DMS79 treated with DMSO at 0.1 percent for 48 hours (cell line): ENCODE results near the gene ACTN4.
"Not testable (repeated sequence)": the region's sequence is repeated elsewhere in the genome, so short reads cannot be mapped to it uniquely, and the experiment has no call there.

Experiments used
- DNase-seq: peaks from one replicate; lab custom pipeline; 2025; lab: John Stamatoyannopoulos, UW

ACTN4 gene

DNA sequence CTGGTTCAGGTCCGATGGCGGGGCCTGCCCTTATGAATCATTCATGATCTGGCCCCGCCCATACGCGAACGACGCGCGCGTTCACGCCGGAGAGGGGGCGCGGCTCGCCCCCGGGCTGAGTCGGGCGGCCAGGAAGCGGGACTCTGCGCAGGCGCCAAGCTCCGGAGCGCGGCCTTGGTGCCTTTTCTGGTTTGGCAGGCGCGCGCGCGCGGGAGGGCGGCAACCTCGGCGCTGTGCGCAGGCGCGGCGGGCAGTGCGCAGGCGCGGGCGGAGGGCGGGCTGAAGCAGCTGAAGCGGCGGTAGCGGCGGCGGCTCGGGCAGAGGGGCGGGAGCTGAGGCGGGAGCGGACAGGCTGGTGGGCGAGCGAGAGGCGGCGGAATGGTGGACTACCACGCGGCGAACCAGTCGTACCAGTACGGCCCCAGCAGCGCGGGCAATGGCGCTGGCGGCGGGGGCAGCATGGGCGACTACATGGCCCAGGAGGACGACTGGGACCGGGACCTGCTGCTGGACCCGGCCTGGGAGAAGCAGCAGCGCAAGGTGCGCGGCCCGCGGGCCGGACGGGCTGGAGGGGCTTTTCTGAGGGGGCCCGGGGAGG, at the start of gene ACTN4:
Gene ACTN4 (plus strand): TSS at position 282 of the 598 bp plus-strand sequence. CDS start 97 bp downstream, at position 379.
- peak; percentile 94 for DNase-seq

DNA sequence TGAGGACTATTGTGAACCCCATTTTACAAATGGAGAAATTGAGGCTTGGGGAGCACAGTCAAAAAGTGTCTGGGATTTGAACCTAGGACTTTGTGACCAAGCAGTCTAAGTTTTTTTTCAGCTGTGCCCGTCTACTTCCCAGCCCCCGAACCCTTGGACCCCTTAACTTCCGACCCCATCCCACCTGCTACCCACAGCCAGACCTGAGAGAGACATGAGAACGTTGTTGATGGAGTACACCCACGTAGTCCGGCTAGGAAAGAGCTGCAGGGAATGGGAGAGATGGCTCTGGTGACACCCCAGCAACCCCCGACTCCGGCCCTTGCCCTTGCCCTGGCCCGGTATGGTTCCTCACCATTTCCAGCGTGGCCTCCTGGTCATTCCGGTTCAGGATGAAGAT, 47.7 kb upstream of the ACTN4 start:
- no peak for DNase-seq

DNA sequence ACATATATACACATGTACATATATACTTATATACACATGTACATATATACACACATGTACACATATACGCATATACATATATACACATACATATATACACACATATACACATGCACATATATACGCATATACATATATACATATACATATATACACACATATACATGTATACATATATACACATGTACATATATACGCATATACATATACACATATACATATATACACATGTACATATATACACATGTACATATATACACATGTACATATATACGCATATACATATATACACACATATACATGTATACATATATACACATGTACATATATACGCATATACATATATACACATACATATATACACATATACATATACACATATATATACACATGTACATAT, 44.6 kb upstream of the ACTN4 start:
- DNase-seq, result not testable (repeated sequence)

DNA sequence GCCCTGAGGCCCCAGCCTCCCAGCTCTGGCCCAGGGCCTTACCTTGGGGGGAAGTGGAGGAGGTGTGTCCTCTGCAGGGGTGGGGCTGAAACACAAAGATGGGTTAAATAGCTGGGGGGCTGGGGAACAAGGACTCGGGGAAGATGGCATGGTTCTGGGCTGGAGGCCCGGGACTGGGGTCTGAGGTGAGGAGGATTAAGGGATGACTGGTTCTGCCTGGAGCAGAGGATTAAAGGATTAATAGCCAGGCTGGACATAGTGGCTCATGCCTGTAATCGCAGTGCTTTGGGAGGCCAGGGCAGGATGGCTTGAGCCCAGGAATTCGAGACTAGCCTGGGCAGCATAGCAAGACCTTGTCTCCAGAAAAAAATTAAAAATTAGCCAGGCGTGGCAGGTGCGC, 41.3 kb upstream of the ACTN4 start:
- DNase-seq, result no peak

- no peak for DNase-seq
Observed at GRCh38 chr19:38614289-38614688, 33.2 kb upstream of the ACTN4 start.

GRCh38 chr19:38615007-38615581, 32.4 kb upstream of the ACTN4 start:
- DNase-seq, result no peak

DNA sequence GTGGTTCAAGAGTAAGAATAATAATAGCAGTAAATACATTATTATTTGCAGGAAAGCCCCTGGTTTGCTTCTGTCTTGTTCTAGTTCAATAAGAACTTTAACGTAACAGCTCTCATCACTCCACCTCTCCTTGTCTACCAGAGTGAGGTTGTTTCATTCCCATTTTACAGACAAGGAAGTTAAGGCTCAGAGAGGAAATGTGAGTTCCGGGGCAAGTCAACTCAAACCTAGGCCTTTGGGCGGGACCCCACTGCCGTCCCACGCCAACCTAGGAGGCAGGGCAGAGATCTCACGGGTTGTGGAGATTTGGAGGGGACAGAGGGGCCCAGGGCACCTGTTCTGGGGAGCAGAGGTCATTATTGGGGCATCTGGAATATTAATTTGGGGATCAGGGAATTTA, 31.2 kb upstream of the ACTN4 start:
- DNase-seq, result no peak

DNA sequence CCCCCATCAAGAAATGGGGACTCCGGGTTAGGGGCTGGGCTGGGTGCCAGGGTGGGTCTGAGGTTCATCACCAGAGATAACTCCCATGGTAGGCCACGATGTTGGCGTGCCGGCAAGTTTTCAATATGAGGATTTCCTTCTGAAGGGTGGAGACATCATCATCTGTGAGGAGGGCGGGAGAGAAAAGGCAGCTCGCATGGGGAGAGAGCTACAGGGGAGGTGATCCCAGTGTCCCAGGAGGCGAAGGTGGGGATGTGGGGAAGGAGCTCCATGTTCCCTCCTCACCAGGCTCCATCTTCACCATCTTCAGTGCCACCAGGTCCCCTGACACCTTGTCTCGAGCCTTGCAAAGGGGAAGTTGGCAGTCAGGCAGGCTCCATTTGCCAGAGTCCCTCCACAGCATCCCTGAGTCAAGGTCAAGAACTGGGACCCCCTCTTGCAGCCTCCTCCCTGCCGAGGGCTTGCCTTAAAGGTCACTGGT, 30.1 kb upstream of the ACTN4 start:
- no peak for DNase-seq

- peak; percentile 29 for DNase-seq
Observed at GRCh38 chr19:38617764-38618589, 29.5 kb upstream of the ACTN4 start, which contains the start of gene MAP4K1. Gene MAP4K1 (minus strand): TSS chr19:38617953. CDS start chr19:38617895, 58 bp downstream.

GRCh38 chr19:38618590-38619360, 28.7 kb upstream of the ACTN4 start, which contains the start of gene EIF3K:
Gene EIF3K (plus strand): TSS chr19:38619188. CDS start chr19:38619269, 81 bp downstream.
- peak; percentile 97 for DNase-seq

DNA sequence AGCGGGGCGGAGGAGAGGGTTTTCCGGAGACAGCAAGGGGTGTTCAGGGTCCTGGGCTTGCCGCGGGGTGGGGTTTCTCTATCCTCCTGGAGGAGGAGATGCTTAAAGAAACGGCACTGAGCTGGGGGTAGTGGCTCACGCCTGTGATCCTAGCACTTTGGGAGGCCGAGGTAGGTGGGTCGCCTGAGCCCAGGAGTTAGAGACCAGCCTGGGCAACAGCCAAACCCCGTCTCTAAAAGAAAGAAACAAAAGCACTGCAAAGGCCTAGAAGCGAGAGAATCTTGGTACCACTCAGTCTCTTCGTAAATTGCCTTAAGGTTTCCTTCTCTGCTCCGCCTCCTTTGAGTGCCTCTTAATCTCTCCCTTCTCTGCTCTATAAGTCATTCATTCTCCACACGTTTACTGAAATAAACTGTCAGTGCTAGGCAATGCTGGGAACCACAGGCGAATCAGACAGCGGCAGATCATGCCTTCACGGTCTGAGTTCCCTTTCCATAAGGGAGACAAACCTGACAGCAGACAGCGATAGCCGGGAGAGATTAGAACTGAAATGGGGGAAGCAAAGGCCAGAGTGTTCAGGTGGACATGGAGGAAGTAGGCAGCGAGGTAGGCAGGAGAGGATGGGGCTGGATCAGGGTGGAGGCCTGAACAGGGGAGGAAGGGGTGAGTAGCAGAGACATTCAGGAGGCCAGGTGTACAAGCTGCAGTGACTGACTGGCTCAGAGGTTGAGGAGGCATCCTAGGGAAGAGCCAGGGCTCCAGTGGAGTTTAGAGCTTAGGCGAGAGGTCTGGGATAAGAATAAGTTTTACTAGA, 27.9 kb upstream of the ACTN4 start:
- no peak for DNase-seq

DNA sequence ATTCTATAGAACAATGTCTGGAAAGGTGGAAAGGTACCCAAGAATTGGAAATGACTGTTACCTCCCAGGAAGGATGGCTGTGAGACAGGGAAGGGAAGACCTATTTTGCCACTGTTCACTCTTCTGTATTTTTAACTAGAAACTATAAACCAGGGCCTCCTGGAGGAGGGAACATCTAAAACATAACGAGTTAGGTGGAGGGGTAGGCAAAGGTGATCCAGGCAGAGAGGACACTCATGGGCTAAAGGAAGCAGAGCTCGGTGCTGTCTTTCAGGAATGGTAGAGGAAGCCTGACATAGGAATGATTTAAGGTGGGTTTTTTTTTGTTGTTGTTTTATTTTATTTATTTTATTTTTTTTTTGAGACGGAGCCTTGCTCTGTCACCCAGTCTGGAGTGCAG, 22.6 kb upstream of the ACTN4 start:
- DNase-seq, result no peak

GRCh38 chr19:38626401-38626800, 21.0 kb upstream of the ACTN4 start:
- DNase-seq, result no peak

DNA sequence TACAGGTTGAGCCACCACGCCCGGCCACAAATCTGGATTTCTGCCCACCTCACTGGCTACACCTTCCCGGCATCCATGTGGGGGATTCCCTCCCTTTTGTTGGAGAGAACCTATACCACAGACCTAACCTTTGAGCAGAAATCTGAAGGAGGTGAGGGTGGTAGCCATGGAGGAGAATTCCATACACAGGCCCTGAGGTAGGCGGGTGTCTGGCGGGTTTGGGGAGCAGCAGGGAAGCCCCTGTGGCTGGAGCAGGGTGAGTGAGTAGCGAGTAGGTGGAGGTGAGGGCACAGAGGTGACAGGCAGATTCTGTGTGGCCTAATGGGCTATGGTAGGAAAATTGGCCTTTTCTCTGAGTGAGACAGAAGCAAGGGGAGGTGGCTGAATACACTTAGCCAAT, 17.9 kb upstream of the ACTN4 start:
- no peak for DNase-seq

DNA sequence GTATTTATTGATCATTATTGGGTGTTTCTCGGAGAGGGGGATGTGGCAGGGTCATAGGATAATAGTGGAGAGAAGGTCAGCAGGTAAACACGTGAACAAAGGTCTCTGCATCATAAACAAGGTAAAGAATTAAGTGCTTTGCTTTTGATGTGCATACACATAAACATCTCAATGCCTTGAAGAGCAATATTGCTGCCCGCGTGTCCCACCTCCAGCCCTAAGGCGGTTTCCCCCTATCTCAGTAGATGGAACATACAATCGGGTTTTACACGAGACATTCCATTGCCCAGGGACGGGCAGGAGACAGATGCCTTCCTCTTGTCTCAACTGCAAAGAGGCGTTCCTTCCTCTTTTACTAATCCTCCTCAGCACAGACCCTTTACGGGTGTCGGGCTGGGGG, 16.1 kb upstream of the ACTN4 start:
- not testable (repeated sequence) for DNase-seq

GRCh38 chr19:38631811-38632475, 15.5 kb upstream of the ACTN4 start:
- DNase-seq, result not testable (repeated sequence)

- no peak for DNase-seq
Observed at GRCh38 chr19:38632476-38633213, 14.8 kb upstream of the ACTN4 start.

DNA sequence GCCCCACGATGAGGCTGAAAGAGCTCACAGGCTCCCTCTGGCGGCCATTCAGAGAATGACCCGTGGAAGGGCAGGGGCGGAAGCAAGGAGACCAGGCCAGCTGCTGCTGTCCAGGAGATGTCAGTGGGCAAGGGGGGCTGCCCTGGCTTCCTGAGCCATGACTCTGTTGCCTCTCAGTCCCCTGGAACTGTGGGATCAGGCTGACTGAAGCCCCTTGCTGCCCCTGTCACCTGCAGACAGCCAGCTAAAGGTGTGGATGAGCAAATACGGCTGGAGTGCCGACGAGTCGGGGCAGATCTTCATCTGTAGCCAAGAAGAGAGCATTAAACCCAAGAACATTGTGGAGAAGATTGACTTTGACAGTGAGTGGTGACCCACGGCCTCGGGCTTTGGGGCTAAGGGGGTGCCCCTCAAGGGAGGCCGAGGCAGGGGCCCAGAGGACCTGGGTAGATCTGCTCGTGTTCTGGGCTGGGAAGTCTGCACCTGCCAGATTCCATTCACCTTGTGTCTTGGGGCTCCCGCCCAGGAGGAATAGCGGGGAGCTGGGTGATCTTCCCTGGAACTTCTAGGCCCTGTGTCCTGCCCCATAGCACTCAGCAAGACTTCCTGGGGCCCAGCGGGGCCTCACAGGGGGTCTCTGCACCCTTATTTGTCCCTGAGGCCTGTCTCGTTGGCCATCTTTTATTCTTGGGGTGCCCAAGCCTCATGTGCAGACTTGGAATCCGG, 12.5 kb upstream of the ACTN4 start:
- DNase-seq, result peak; percentile 31
